HG02973 (cell line): ENCODE data around the gene ZBTB20.

Experiments
- ATAC-seq: cut with Tn5 transposase; IDR thresholded peaks from one replicate; pipeline ENCODE4 v1.9.1; 2021; ENCODE audit warnings: moderate library complexity; ENCODE audit not compliant: unreplicated experiment

The ZBTB20 gene

GRCh38 chr3:114393367-114394072, 753.6 kb downstream of the ZBTB20 start:
- no peak for ATAC-seq

- no peak for ATAC-seq
These were observed 754.3 kb downstream of the ZBTB20 start for GRCh38 chr3:114392831-114393230.

- ATAC-seq, result no peak
These were observed 757.9 kb downstream of the ZBTB20 start for GRCh38 chr3:114389156-114389555.

GRCh38 chr3:114384558-114384903, 762.6 kb downstream of the ZBTB20 start:
- ATAC-seq, result no peak

GRCh38 chr3:114383875-114384557, 763.1 kb downstream of the ZBTB20 start:
- no peak for ATAC-seq

- ATAC-seq, result no peak
These were observed 766.8 kb downstream of the ZBTB20 start for GRCh38 chr3:114380233-114380651.

GRCh38 chr3:114379266-114379665, 767.8 kb downstream of the ZBTB20 start:
- no peak for ATAC-seq

GRCh38 chr3:114378760-114379159, 768.3 kb downstream of the ZBTB20 start:
- ATAC-seq, result no peak

- no peak for ATAC-seq
These were observed 769.7 kb downstream of the ZBTB20 start for GRCh38 chr3:114377426-114377825.

GRCh38 chr3:114376516-114377185, 770.4 kb downstream of the ZBTB20 start:
- ATAC-seq, result no peak

GRCh38 chr3:114375608-114376421, 771.3 kb downstream of the ZBTB20 start:
- ATAC-seq, result no peak

- ATAC-seq, result no peak
These were observed 772.6 kb downstream of the ZBTB20 start for GRCh38 chr3:114374433-114374990.

- no peak for ATAC-seq
These were observed 776.4 kb downstream of the ZBTB20 start for GRCh38 chr3:114370537-114371174.

- ATAC-seq, result no peak
These were observed 781.2 kb downstream of the ZBTB20 start for GRCh38 chr3:114365909-114366308.

GRCh38 chr3:114364806-114365654, 782.1 kb downstream of the ZBTB20 start:
- ATAC-seq, result no peak

GRCh38 chr3:114363554-114364202, 783.4 kb downstream of the ZBTB20 start:
- no peak for ATAC-seq

GRCh38 chr3:114362815-114363214, 784.3 kb downstream of the ZBTB20 start:
- ATAC-seq, result no peak

- ATAC-seq, result no peak
These were observed 785.7 kb downstream of the ZBTB20 start for GRCh38 chr3:114361391-114361790.

- ATAC-seq, result no peak
These were observed 790.6 kb downstream of the ZBTB20 start for GRCh38 chr3:114356525-114356924.
